Hippocampal formation (tissue), 2 donors: ENCODE data around the gene MINAR2.
A peak's percentile ranks its signal among the peaks of the same experiment; 100 is the strongest.

Experiments used
- DNase-seq, 2 donors: peaks; one replicate each; lab custom pipeline; 2025; lab: John Stamatoyannopoulos, UW

MINAR2 gene

GRCh38 chr5:129747572-129748407 lies at the start of gene MINAR2:
Gene MINAR2, plus strand, starts transcription at chr5:129748094. Its CDS starts 97 bp downstream, at chr5:129748191.
- no peak for DNase-seq

- no peak for DNase-seq
These were observed 49.2 kb upstream of the MINAR2 start for GRCh38 chr5:129698661-129699060.

GRCh38 chr5:129716235-129716634 lies 31.7 kb upstream of the MINAR2 start:
- no peak for DNase-seq

- DNase-seq, result no peak
These were observed 31.2 kb upstream of the MINAR2 start for GRCh38 chr5:129716651-129717050.

- no peak for DNase-seq
These were observed 30.1 kb upstream of the MINAR2 start for GRCh38 chr5:129717751-129718310.

- no peak for DNase-seq
These were observed 29.3 kb upstream of the MINAR2 start for GRCh38 chr5:129718471-129719090.

- no peak for DNase-seq
These were observed 23.7 kb upstream of the MINAR2 start for GRCh38 chr5:129724222-129724621.

GRCh38 chr5:129724647-129725046 lies 23.2 kb upstream of the MINAR2 start:
- no peak for DNase-seq

- DNase-seq, result no peak
These were observed 8.1 kb upstream of the MINAR2 start for GRCh38 chr5:129739773-129740172.

- no peak for DNase-seq
These were observed 4.2 kb upstream of the MINAR2 start for GRCh38 chr5:129743541-129744187.

- no peak for DNase-seq
These were observed 1.9 kb upstream of the MINAR2 start for GRCh38 chr5:129745997-129746396.

- no peak for DNase-seq
These were observed 1.0 kb upstream of the MINAR2 start for GRCh38 chr5:129746876-129747275.

GRCh38 chr5:129748913-129749880 lies 1.3 kb downstream of the MINAR2 start:
- DNase-seq, result no peak

GRCh38 chr5:129760636-129761325 lies 12.9 kb downstream of the MINAR2 start:
- no peak for DNase-seq

- no peak for DNase-seq
These were observed 15.8 kb downstream of the MINAR2 start for GRCh38 chr5:129763651-129764050.

- no peak for DNase-seq
These were observed 18.9 kb downstream of the MINAR2 start for GRCh38 chr5:129766798-129767197.

GRCh38 chr5:129767927-129768380 lies 20.1 kb downstream of the MINAR2 start:
- DNase-seq, result peak; percentile 63 to 94

- no peak for DNase-seq
These were observed 20.8 kb downstream of the MINAR2 start for GRCh38 chr5:129768735-129769134.

GRCh38 chr5:129770024-129770820 lies 22.3 kb downstream of the MINAR2 start:
- no peak for DNase-seq
